Activated T-helper 1 cell treated with anti-CD3 and anti-CD28 coated beads, Interleukin-2, amount 50 U/mL, for 16 hours (primary cell): ENCODE results near the gene TNS2.

Experiments
- DNase-seq, 2 donors: peaks; one replicate each; pipeline ENCODE4 v3.0.0-alpha.2; 2020; ENCODE audit warnings: low read depth in 1 of 2, low spot score in 1 of 2

Gene TNS2

GRCh38 chr12:53113136-53113705 is 63.4 kb downstream of the TNS2 start:
- DNase-seq = no peak

DNA sequence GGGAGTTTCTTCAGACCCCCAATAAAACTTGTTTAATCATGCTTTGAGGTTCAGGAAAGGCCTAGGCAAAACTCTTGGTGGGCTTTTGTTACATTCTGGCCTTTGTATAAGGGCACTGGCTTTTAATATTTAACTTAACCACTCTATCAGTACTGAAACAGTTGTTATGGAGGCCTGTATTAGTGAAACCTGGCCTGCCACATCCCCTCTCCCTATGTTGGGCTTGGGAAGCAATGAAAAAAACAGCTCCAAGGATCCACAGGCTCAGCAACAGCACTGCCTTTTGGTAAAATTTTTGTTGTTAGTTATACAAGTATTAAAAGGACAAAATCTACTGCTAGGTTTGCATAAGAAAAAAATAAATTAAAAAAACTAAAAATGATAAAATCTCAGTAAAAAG is 64.1 kb downstream of the TNS2 start:
- no peak for DNase-seq
